A549 (cell line): ENCODE results near the gene GLYATL3.

Source experiments
- CTCF ChIP-seq: fragments of >200 bp; sonication (Bioruptor Twin); formaldehyde crosslinking; IDR thresholded peaks from 3 replicates; pipeline ENCODE4 v1.5.1; 2016
- FOSL2 ChIP-seq, 2 experiments: fragments of 450-650 bp in 1 of 2; fragments of >200 bp in 1 of 2; sonication (Bioruptor Twin) in 1 of 2; formaldehyde crosslinking; IDR thresholded peaks; 2 replicates each; pipeline versions ENCODE4 v1.5.0 to v1.6.1; 2016 to 2020; ENCODE audit warnings: mild to moderate bottlenecking in 1 of 2, moderate library complexity in 1 of 2
- HOXA7 ChIP-seq: fragments of 250-450 bp; sonication (Bioruptor Pico); IDR thresholded peaks from 2 replicates; pipeline ENCODE4 v1.5.0; 2020; ENCODE audit warnings: mild to moderate bottlenecking, moderate library complexity
- JUNB ChIP-seq: fragments of >200 bp; sonication (Bioruptor Twin); formaldehyde crosslinking; IDR thresholded peaks from 2 replicates; pipeline ENCODE4 v1.6.1; 2016
- MYC ChIP-seq: IDR thresholded peaks from 2 replicates; pipeline ENCODE4 v1.6.1; 2012; ENCODE audit warnings: mild to moderate bottlenecking, inconsistent platforms, low read length, improper control_type of control experiment, borderline replicate concordance
- POLR2A ChIP-seq: IDR thresholded peaks from 2 replicates; pipeline ENCODE4 v1.6.1; 2012; ENCODE audit warnings: mild to moderate bottlenecking, low read length
- POLR2AphosphoS2 ChIP-seq: conservative IDR thresholded peaks from 2 replicates; pipeline ENCODE4 v1.6.1; 2012; ENCODE audit warnings: low read length, improper control_type of control experiment, inconsistent platforms
- RAD21 ChIP-seq, 2 experiments: fragments of >200 bp in 1 of 2; sonication (Bioruptor Twin) in 1 of 2; formaldehyde crosslinking in 1 of 2; IDR thresholded peaks in 1 of 2; conservative IDR thresholded peaks in 1 of 2; 2 replicates in 1 of 2; 3 replicates in 1 of 2; pipeline ENCODE4 v1.6.1; 2012 to 2018; ENCODE audit warnings: inconsistent platforms in 1 of 2

- no peak for TF ChIP-seq POLR2A
- no peak for TF ChIP-seq POLR2AphosphoS2
- TF ChIP-seq RAD21 (conservative IDR thresholded peaks at IDR 0.05 in 1 of 2, IDR thresholded peaks at IDR 0.05 in 1 of 2), result no peak
- TF ChIP-seq CTCF, result no peak
- TF ChIP-seq FOSL2 (IDR thresholded peaks at IDR 0.05), result no peak
- no peak for TF ChIP-seq FOSL2 (CRISPR knock-in tag; IDR thresholded peaks at IDR 0.05)
- no peak for TF ChIP-seq MYC
- no peak for TF ChIP-seq HOXA7 (CRISPR knock-in tag)
- no peak for TF ChIP-seq JUNB
These were observed 30.5 kb downstream of the GLYATL3 start for GRCh38 chr6:49530141-49530776.
